Liver (tissue), 9 donors: Measurements from ENCODE around the gene ZNF48. TPM values are rescaled to one million over a fixed set of nuclear protein-coding genes. Genes with fewer than 3 reads are reported as not detected.

Source experiments
- DNase-seq: peaks from one replicate; pipeline ENCODE4 v3.0.0-alpha.2; 2017; ENCODE audit warnings: low spot score
- H3K27ac ChIP-seq, 2 donors: one replicate each; pipeline ENCODE4 v1.7.0; 2013; ENCODE audit warnings: inconsistent platforms in 2 of 2, low read length in 2 of 2, control low read depth in 1 of 2, low read depth in 1 of 2, mild to moderate bottlenecking in 1 of 2
- H3K27me3 ChIP-seq, 4 donors: one replicate each; pipeline versions ENCODE4 v1.6.1 to v1.7.0; 2013; ENCODE audit warnings: low read length in 3 of 4, inconsistent platforms in 1 of 4, mild to moderate bottlenecking in 1 of 4, moderate library complexity in 1 of 4; ENCODE audit not compliant: control insufficient read depth in 4 of 4, insufficient read depth in 4 of 4
- H3K36me3 ChIP-seq, 4 donors: one replicate each; pipeline versions ENCODE4 v1.6.1 to v1.7.0; 2013; ENCODE audit warnings: low read length in 3 of 4, mild to moderate bottlenecking in 3 of 4, low read depth in 1 of 4, moderate library complexity in 1 of 4; ENCODE audit not compliant: control insufficient read depth in 4 of 4, insufficient read depth in 3 of 4
- H3K4me1 ChIP-seq, 4 donors: one replicate each; pipeline versions ENCODE4 v1.6.1 to v1.7.0; 2013; ENCODE audit warnings: low read length in 3 of 4, mild to moderate bottlenecking in 3 of 4, moderate library complexity in 1 of 4; ENCODE audit not compliant: control insufficient read depth in 4 of 4, insufficient read depth in 4 of 4
- H3K4me3 ChIP-seq, 3 donors: one replicate each; pipeline versions ENCODE4 v1.6.1 to v1.7.0; 2013; ENCODE audit warnings: low read length in 3 of 3, control low read depth in 1 of 3, low read depth in 1 of 3, mild to moderate bottlenecking in 1 of 3
- H3K9ac ChIP-seq, 2 donors: one replicate each; pipeline ENCODE4 v1.7.0; 2013; ENCODE audit warnings: low read length in 2 of 2, mild to moderate bottlenecking in 2 of 2, moderate library complexity in 2 of 2, control low read depth in 1 of 2, low read depth in 1 of 2
- H3K9me3 ChIP-seq, 4 donors: one replicate each; pipeline versions ENCODE4 v1.6.1 to v1.7.0; 2013; ENCODE audit warnings: low read length in 3 of 4; ENCODE audit not compliant: control insufficient read depth in 4 of 4
- EGR1 ChIP-seq, 2 donors: IDR thresholded peaks; 2 replicates each; pipeline ENCODE4 v1.6.1; 2016 to 2018; ENCODE audit warnings: antibody characterized with exemption in 2 of 2, low read depth in 2 of 2
- FOXA1 ChIP-seq: IDR thresholded peaks from 2 replicates; pipeline ENCODE4 v1.6.1; 2016; ENCODE audit warnings: antibody characterized with exemption
- HNF4A ChIP-seq, 2 donors: conservative IDR thresholded peaks; 2 replicates each; pipeline ENCODE4 v1.6.1; 2016; ENCODE audit warnings: antibody characterized with exemption in 2 of 2, mild to moderate bottlenecking in 2 of 2
- JUND ChIP-seq, 2 donors: IDR thresholded peaks; 2 replicates each; pipeline ENCODE4 v1.6.1; 2016; ENCODE audit warnings: antibody characterized with exemption in 2 of 2
- NR2F2 ChIP-seq: IDR thresholded peaks from 2 replicates; pipeline ENCODE4 v1.6.1; 2016; ENCODE audit warnings: antibody characterized with exemption
- RAD21 ChIP-seq, 2 donors: IDR thresholded peaks; 2 replicates each; pipeline ENCODE4 v1.6.1; 2016; ENCODE audit warnings: antibody characterized with exemption in 2 of 2, mild to moderate bottlenecking in 2 of 2
- SP1 ChIP-seq: IDR thresholded peaks from 2 replicates; pipeline ENCODE4 v1.6.1; 2018; ENCODE audit warnings: antibody characterized with exemption, mild to moderate bottlenecking
- TAF1 ChIP-seq: conservative IDR thresholded peaks from 2 replicates; pipeline ENCODE4 v1.6.1; 2016; ENCODE audit warnings: antibody characterized with exemption, mild to moderate bottlenecking
- YY1 ChIP-seq: IDR thresholded peaks from 2 replicates; pipeline ENCODE4 v1.6.1; 2016; ENCODE audit warnings: antibody characterized with exemption, mild to moderate bottlenecking
- WGBS: extraction: QIAGEN DNeasy Blood & Tissue Kit; methylation state at CpG from one replicate; pipeline ENCODE4 v1.1.7; 2013; 5-methylcytosine and 5-hydroxymethylcytosine counted together
- polyA plus RNA-seq, 2 donors: library from polyadenylated mRNA; stranded (reverse) in 1 of 2; unstranded in 1 of 2; fragments of 200-250 nt in 1 of 2; fragments of >200 nt in 1 of 2; fragmentation: Nextera tagmentation in 1 of 2; extraction: Ambion mirVana in 1 of 2; gene quantifications; one replicate each; pipeline versions ENCODE4 v1.2.1 to v1.2.3, GENCODE V29; 2013 to 2015
- total RNA-seq, 2 donors: library from RNA; depleted of rRNA; stranded (reverse); fragments of >200 nt; gene quantifications; one replicate each; pipeline ENCODE4 v1.2.3, GENCODE V29; 2014
- TF ChIP-seq, protein P1 (sequence below): IDR thresholded peaks from 2 replicates; pipeline ENCODE4 v1.6.1; 2016; ENCODE audit warnings: antibody characterized with exemption
- TF ChIP-seq, protein P2 (sequence below): IDR thresholded peaks from 2 replicates; pipeline ENCODE4 v1.6.1; 2016; ENCODE audit warnings: antibody characterized with exemption, mild to moderate bottlenecking
- TF ChIP-seq, protein P3 (sequence below): IDR thresholded peaks from 2 replicates; pipeline ENCODE4 v1.6.1; 2016; ENCODE audit warnings: antibody characterized with exemption
- TF ChIP-seq, protein P4 (sequence below): IDR thresholded peaks from 2 replicates; pipeline ENCODE4 v1.6.1; 2016; ENCODE audit warnings: antibody characterized with exemption
- TF ChIP-seq, protein P5 (sequence below): fragments of 150-350 bp; IDR thresholded peaks from 2 replicates; pipeline ENCODE4 v1.5.1; 2017; ENCODE audit warnings: improper control_type of control experiment, low read depth, low read length; ENCODE audit not compliant: missing input control
- donor health status: healthy.
- donor health status: healthy.
- donor health status: healthy.
- donor health status: healthy.
- donor health status: healthy.

Gene ZNF48
- total and polyA plus RNA-seq, 4 donors = 2.3 to 4.7 (median 3.1) TPM

DNA sequence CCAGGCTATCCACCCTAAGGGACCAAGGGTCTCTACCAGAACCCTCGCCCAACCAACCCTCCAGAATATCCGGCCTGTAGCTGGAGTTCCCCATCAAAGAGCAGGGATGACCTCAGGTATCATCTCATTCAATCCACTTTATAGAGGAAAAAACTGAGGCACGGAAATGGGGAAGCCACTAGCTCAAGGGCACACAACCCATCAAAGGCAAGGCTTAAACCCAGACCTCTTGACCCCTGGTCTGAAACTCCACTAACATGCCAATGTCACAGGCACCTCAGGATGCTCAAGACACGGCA is 26.5 kb upstream of the ZNF48 start:
- DNase-seq = no peak
- H3K27ac ChIP-seq = peak overlapping the region; percentile 29 to 59
- H3K4me3 ChIP-seq = peak overlapping the region; percentile 66 to 81 (median 68)
- no peaks in the 10 kb centered on the region for H3K27me3 ChIP-seq
- WGBS = 19% methylated on average over 4 of the region's 4 CpGs
- H3K36me3 ChIP-seq = peaks cover 3 to 8% (median 7%) of the 10 kb centered on the region in 4 donors
- H3K9me3 ChIP-seq = no peaks in the 10 kb centered on the region
- H3K4me1 ChIP-seq = peaks cover 0 to 35% (median 29%) of the 10 kb centered on the region in 4 donors
- peak overlapping the region; percentile 16 to 66 for H3K9ac ChIP-seq
- TF ChIP-seq RAD21 (IDR thresholded peaks at IDR 0.05) (no peak), HNF4A (conservative IDR thresholded peaks at IDR 0.05) (peak in 1 of 2 donors; percentile 10)

DNA sequence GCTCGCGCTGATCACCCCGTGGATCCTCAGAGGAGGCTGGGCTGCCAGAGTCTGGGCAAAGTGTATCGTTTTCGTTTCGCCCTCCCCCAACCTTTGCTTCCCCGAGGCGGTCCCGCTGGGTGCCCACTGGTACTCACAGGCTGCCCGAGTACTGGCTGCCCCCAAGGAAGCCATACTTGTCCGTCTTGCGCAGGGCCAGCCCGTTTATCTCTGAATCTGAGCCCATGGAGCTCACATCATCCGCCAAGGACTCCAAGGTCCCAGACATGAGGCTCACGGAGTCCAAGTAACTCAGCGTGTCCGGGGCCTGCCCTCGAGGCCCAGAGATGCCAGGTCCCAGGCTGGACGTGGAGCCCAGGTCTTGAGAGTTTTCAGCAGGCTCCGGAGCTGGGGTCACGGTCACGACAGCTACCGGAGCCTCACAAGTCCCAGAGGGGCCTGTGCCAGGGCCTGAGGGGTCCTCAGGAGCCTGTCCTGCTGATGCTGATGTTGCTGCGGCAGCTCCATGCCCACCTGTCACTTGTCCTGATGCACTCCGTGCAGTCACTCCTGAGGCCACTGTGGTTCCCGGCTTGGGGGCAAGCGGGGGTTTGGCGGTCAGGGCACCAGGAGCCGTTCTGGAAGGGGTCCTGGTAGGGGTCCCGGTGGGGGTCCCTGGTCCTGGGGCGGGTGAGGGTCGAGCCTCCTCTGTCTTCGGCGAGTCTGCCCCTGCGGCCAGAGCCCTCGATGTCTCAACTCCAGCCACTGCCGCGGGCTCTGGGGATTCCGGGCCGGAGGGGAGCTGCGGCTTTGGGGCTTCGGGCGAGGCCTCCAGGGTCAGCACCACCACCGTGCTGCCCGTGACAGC is 25.9 kb upstream of the ZNF48 start:
- H3K4me1 ChIP-seq = peaks cover 0 to 35% (median 29%) of the 10 kb centered on the region in 4 donors
- no peaks in the 10 kb centered on the region for H3K9me3 ChIP-seq
- H3K27ac ChIP-seq = peak overlapping the region; percentile 29 to 59
- no peaks in the 10 kb centered on the region for H3K27me3 ChIP-seq
- peak overlapping the region; percentile 21 to 66 for H3K9ac ChIP-seq
- peak overlapping the region; percentile 66 to 81 (median 68) for H3K4me3 ChIP-seq
- peaks cover 3 to 8% (median 7%) of the 10 kb centered on the region in 4 donors for H3K36me3 ChIP-seq
- DNase-seq = no peak
- WGBS = 2% methylated on average over 45 of the region's 45 CpGs
- TF ChIP-seq, protein P1, sequence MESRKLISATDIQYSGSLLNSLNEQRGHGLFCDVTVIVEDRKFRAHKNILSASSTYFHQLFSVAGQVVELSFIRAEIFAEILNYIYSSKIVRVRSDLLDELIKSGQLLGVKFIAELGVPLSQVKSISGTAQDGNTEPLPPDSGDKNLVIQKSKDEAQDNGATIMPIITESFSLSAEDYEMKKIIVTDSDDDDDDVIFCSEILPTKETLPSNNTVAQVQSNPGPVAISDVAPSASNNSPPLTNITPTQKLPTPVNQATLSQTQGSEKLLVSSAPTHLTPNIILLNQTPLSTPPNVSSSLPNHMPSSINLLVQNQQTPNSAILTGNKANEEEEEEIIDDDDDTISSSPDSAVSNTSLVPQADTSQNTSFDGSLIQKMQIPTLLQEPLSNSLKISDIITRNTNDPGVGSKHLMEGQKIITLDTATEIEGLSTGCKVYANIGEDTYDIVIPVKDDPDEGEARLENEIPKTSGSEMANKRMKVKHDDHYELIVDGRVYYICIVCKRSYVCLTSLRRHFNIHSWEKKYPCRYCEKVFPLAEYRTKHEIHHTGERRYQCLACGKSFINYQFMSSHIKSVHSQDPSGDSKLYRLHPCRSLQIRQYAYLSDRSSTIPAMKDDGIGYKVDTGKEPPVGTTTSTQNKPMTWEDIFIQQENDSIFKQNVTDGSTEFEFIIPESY = no peak
- TF ChIP-seq TAF1 = no peak
- TF ChIP-seq SP1 = no peak
- TF ChIP-seq JUND (IDR thresholded peaks at IDR 0.05) = no peak
- TF ChIP-seq, protein P2, sequence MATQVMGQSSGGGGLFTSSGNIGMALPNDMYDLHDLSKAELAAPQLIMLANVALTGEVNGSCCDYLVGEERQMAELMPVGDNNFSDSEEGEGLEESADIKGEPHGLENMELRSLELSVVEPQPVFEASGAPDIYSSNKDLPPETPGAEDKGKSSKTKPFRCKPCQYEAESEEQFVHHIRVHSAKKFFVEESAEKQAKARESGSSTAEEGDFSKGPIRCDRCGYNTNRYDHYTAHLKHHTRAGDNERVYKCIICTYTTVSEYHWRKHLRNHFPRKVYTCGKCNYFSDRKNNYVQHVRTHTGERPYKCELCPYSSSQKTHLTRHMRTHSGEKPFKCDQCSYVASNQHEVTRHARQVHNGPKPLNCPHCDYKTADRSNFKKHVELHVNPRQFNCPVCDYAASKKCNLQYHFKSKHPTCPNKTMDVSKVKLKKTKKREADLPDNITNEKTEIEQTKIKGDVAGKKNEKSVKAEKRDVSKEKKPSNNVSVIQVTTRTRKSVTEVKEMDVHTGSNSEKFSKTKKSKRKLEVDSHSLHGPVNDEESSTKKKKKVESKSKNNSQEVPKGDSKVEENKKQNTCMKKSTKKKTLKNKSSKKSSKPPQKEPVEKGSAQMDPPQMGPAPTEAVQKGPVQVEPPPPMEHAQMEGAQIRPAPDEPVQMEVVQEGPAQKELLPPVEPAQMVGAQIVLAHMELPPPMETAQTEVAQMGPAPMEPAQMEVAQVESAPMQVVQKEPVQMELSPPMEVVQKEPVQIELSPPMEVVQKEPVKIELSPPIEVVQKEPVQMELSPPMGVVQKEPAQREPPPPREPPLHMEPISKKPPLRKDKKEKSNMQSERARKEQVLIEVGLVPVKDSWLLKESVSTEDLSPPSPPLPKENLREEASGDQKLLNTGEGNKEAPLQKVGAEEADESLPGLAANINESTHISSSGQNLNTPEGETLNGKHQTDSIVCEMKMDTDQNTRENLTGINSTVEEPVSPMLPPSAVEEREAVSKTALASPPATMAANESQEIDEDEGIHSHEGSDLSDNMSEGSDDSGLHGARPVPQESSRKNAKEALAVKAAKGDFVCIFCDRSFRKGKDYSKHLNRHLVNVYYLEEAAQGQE = no peak
- no peak for TF ChIP-seq EGR1 (IDR thresholded peaks at IDR 0.05; ENCODE audit: low read depth in 2 of 2)
- no peak for TF ChIP-seq FOXA1
- no peak for TF ChIP-seq NR2F2
- no peak for TF ChIP-seq HNF4A (conservative IDR thresholded peaks at IDR 0.05)
- TF ChIP-seq YY1 = no peak
- TF ChIP-seq, protein P3, sequence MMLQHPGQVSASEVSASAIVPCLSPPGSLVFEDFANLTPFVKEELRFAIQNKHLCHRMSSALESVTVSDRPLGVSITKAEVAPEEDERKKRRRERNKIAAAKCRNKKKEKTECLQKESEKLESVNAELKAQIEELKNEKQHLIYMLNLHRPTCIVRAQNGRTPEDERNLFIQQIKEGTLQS = no peak
- TF ChIP-seq, protein P4, sequence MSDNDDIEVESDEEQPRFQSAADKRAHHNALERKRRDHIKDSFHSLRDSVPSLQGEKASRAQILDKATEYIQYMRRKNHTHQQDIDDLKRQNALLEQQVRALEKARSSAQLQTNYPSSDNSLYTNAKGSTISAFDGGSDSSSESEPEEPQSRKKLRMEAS = no peak
- TF ChIP-seq RAD21 (IDR thresholded peaks at IDR 0.05) = no peak
- TF ChIP-seq, protein P5, sequence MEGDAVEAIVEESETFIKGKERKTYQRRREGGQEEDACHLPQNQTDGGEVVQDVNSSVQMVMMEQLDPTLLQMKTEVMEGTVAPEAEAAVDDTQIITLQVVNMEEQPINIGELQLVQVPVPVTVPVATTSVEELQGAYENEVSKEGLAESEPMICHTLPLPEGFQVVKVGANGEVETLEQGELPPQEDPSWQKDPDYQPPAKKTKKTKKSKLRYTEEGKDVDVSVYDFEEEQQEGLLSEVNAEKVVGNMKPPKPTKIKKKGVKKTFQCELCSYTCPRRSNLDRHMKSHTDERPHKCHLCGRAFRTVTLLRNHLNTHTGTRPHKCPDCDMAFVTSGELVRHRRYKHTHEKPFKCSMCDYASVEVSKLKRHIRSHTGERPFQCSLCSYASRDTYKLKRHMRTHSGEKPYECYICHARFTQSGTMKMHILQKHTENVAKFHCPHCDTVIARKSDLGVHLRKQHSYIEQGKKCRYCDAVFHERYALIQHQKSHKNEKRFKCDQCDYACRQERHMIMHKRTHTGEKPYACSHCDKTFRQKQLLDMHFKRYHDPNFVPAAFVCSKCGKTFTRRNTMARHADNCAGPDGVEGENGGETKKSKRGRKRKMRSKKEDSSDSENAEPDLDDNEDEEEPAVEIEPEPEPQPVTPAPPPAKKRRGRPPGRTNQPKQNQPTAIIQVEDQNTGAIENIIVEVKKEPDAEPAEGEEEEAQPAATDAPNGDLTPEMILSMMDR = no peak
